ENCODE results near the gene TTLL9. TPM values are rescaled to one million over a fixed set of nuclear protein-coding genes. Genes with fewer than 3 reads are reported as not detected.

The TTLL9 gene
- total RNA-seq, 4 donors from 2014 or later = 0.40 to 1.5 (median 1.2) TPM

DNA sequence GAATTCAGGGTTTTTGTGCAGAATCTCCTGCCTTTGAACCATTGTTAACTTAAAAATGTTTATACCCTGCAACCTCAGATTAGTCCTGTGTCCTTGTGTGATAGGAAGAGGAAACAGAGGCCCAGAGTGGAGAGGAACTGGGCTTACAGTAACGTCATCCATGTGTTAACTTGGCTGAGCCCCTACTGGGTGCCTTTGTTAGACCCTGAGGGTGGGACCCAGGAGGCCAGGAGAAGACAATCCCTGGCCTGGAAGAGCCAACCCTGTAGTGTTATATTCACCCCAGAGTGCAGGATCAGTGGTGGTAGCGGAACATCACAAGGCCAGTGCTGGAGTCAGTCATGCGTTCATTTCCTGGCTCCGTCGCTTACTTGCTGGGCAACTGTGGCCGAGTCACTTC, 40.7 kb upstream of the TTLL9 start:
- 82 to 88% methylated on average over 6 of the region's 6 CpGs for WGBS, 2 donors
- Histone ChIP-seq H3K27me3 (no peaks in the 10 kb centered on the region), H3K27ac (no peak overlapping the region), H3K4me3 (replicated peaks in 1 of 3) (no peak overlapping the region), H3K36me3 (no peaks in the 10 kb centered on the region), H3K4me1 (peaks cover 0 to 5% of the 10 kb centered on the region in 2 donors), H3K9me3 (no peaks in the 10 kb centered on the region)
- TF ChIP-seq POLR2A (IDR thresholded peaks at IDR 0.05) = no peak
- TF ChIP-seq, protein P1, sequence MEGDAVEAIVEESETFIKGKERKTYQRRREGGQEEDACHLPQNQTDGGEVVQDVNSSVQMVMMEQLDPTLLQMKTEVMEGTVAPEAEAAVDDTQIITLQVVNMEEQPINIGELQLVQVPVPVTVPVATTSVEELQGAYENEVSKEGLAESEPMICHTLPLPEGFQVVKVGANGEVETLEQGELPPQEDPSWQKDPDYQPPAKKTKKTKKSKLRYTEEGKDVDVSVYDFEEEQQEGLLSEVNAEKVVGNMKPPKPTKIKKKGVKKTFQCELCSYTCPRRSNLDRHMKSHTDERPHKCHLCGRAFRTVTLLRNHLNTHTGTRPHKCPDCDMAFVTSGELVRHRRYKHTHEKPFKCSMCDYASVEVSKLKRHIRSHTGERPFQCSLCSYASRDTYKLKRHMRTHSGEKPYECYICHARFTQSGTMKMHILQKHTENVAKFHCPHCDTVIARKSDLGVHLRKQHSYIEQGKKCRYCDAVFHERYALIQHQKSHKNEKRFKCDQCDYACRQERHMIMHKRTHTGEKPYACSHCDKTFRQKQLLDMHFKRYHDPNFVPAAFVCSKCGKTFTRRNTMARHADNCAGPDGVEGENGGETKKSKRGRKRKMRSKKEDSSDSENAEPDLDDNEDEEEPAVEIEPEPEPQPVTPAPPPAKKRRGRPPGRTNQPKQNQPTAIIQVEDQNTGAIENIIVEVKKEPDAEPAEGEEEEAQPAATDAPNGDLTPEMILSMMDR (IDR thresholded peaks at IDR 0.05) = no peak
- intact Hi-C loops (cut with DNase I) = loop anchor here (10.0 kb wide), 5 partner anchors 85 to 265 kb away; partner anchors contain the start of gene COX4I2
- DNase-seq = no peak

DNA sequence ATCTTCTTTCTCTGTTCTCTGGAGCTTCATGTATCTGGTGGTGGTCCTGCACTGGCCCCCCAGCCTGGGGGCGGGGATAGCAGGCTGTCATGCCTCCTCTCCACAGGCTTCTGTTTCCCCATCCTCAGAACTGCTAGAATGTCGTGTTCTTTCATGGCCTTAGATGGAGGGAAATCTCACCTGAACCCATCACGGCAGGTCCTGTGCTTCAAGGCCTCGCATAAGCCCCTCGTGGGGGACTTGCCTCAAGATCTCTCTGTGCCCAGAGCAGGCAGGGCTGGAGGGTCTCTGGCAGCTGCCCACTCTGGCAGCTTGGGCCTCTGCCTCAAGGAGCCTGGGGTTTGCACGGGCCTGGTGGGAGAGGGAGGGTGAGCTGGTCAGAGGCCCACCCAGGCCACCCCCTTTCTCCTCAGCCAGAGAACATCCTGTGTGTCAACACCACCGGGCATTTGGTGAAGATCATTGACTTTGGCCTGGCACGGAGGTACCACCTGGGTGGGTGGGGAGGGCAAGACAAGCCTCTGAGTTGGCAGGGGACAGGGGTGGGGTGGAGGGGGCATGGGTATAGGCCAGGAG, 39.9 kb upstream of the TTLL9 start:
- TF ChIP-seq, protein P1 (IDR thresholded peaks at IDR 0.05) = no peak
- no peak for TF ChIP-seq POLR2A (IDR thresholded peaks at IDR 0.05)
- no peak for DNase-seq
- no peak overlapping the region for H3K27ac ChIP-seq
- H3K4me3 ChIP-seq (replicated peaks in 1 of 3) = no peak overlapping the region
- H3K36me3 ChIP-seq = no peaks in the 10 kb centered on the region
- no peaks in the 10 kb centered on the region for H3K27me3 ChIP-seq
- 76 to 89% methylated on average over 5 to 7 of the region's 8 CpGs for WGBS, 2 donors
- H3K9me3 ChIP-seq = no peaks in the 10 kb centered on the region
- peaks cover 0 to 5% of the 10 kb centered on the region in 2 donors for H3K4me1 ChIP-seq
- intact Hi-C loops (cut with DNase I) = loop anchor here (10.0 kb wide), 2 partner anchors 86 to 196 kb away; partner anchors contain the start of gene COX4I2

DNA sequence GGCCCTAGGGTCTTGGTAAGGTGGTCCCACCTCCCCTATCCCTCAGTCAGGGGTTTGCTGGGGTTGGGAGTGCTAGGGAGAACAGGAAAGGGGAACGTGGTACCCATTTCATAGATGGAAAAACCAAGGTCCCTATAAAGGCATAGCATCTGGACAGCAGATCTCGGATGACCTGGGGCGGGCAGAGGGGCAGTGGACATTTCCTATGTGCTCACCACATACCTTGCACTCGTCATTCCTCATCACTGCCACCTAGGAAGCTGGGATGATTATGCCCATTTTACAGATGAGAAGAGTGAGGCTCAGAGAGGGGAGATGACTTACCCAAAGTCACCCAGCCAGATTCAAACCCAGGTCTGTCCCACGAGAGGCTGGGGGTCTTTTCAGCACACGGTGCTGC, 39.2 kb upstream of the TTLL9 start:
- Histone ChIP-seq H3K27me3 (no peaks in the 10 kb centered on the region), H3K27ac (no peak overlapping the region), H3K4me1 (peaks cover 0 to 12% of the 10 kb centered on the region in 2 donors), H3K4me3 (replicated peaks in 1 of 3) (no peak overlapping the region), H3K9me3 (no peaks in the 10 kb centered on the region), H3K36me3 (no peaks in the 10 kb centered on the region)
- intact Hi-C loops (cut with DNase I) = loop anchor here (10.0 kb wide), 2 partner anchors 86 to 196 kb away; partner anchors contain the start of gene COX4I2
- TF ChIP-seq POLR2A (IDR thresholded peaks at IDR 0.05) = no peak
- TF ChIP-seq, protein P1 (IDR thresholded peaks at IDR 0.05) = no peak
- no peak for DNase-seq
- 84 to 89% methylated on average over 6 of the region's 6 CpGs for WGBS, 2 donors

DNA sequence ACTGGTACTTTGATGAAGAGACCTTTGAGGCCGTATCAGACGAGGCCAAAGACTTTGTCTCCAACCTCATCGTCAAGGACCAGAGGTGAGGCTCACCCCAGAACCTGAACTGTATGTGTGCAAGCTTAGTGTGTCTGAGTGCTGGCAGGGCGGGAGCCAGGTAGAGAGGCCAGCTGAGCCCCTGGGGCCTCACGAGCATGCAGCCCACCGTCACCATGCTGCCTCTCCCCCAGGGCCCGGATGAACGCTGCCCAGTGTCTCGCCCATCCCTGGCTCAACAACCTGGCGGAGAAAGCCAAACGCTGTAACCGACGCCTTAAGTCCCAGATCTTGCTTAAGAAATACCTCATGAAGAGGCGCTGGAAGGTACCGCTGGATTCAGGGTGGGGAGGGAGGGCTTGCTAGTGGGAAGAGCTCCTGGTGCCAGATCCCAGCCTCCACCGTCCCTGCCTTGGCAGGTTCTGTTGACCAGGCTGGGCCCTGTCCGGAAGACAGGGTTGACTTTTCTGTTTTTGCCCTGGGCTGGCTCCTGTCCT, 38.6 kb upstream of the TTLL9 start:
- no peak overlapping the region for H3K27ac ChIP-seq
- H3K4me3 ChIP-seq (replicated peaks in 1 of 3) = no peak overlapping the region
- H3K9me3 ChIP-seq = no peaks in the 10 kb centered on the region
- H3K36me3 ChIP-seq = no peaks in the 10 kb centered on the region
- intact Hi-C loops (cut with DNase I) = loop anchor here (10.0 kb wide), 2 partner anchors 87 to 197 kb away; partner anchors contain the start of gene COX4I2
- TF ChIP-seq POLR2A (IDR thresholded peaks at IDR 0.05) = no peak
- TF ChIP-seq, protein P1 (IDR thresholded peaks at IDR 0.05) = no peak
- no peaks in the 10 kb centered on the region for H3K27me3 ChIP-seq
- peaks cover 0 to 18% of the 10 kb centered on the region in 2 donors for H3K4me1 ChIP-seq
- 91 to 95% methylated on average over 8 to 15 of the region's 17 CpGs for WGBS, 2 donors
- DNase-seq = no peak

Measured in thyroid gland (tissue), 4 donors.